C4-2B (cell line): ENCODE data around the gene PLA2R1.

Experiments
- H3K27ac ChIP-seq: fragments of 450-650 bp; 2 replicates; pipeline ENCODE4 v1.5.1; 2017
- ZFX ChIP-seq: fragments of 450-650 bp; IDR thresholded peaks from 2 replicates; pipeline ENCODE4 v1.6.1; 2017
- TF ChIP-seq, protein P1 (sequence below): fragments of 450-650 bp; conservative IDR thresholded peaks from 2 replicates; pipeline ENCODE4 v1.5.1; 2017; ENCODE audit warnings: mild to moderate bottlenecking

PLA2R1 gene

DNA sequence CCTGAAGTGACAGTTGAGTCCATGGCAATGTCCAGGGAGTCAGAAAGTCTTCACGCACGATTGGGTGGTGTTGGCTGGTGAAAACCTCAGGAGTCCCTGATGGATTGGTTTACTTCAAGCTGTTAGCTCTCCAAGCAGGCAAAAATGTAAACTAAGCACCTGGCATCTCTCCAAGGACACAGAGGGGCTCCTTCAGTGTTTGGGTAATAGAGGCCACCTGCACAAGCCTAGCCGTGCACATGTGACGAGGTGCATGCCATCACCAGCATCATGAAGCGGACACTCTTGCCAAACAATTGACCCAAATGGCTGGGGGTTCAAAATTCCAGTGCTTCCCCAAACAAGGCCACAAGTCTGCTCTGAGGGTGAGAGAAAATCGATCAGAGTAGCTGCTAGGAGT is 159.7 kb downstream of the PLA2R1 start:
- no peak for TF ChIP-seq ZFX
- TF ChIP-seq, protein P1, sequence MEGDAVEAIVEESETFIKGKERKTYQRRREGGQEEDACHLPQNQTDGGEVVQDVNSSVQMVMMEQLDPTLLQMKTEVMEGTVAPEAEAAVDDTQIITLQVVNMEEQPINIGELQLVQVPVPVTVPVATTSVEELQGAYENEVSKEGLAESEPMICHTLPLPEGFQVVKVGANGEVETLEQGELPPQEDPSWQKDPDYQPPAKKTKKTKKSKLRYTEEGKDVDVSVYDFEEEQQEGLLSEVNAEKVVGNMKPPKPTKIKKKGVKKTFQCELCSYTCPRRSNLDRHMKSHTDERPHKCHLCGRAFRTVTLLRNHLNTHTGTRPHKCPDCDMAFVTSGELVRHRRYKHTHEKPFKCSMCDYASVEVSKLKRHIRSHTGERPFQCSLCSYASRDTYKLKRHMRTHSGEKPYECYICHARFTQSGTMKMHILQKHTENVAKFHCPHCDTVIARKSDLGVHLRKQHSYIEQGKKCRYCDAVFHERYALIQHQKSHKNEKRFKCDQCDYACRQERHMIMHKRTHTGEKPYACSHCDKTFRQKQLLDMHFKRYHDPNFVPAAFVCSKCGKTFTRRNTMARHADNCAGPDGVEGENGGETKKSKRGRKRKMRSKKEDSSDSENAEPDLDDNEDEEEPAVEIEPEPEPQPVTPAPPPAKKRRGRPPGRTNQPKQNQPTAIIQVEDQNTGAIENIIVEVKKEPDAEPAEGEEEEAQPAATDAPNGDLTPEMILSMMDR = no peak
- no peak overlapping the region for H3K27ac ChIP-seq

DNA sequence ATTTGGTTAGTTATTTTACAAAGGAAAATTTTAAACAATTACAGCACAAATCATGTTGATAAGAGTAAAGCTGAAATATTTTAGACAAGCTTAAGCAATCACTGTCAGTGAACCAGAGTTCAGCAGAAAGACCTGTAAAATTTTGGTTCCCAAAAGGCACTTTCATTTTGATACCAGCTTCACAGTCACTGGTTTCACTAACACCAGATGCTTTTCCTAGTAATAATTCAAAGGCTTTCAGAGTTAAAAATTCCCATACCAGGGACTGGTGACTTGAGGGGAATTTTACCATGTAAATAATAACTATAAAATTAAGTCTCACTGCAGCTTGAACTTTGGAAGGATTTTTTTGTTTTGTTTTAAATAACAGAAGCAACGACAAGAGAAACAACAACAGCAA is 162.1 kb downstream of the PLA2R1 start:
- no peak for TF ChIP-seq ZFX
- TF ChIP-seq, protein P1 = no peak
- H3K27ac ChIP-seq = no peak overlapping the region

- TF ChIP-seq ZFX = no peak
- TF ChIP-seq, protein P1 = no peak
- H3K27ac ChIP-seq = no peak overlapping the region
These were observed 164.0 kb downstream of the PLA2R1 start for GRCh38 chr2:159898441-159898840.

DNA sequence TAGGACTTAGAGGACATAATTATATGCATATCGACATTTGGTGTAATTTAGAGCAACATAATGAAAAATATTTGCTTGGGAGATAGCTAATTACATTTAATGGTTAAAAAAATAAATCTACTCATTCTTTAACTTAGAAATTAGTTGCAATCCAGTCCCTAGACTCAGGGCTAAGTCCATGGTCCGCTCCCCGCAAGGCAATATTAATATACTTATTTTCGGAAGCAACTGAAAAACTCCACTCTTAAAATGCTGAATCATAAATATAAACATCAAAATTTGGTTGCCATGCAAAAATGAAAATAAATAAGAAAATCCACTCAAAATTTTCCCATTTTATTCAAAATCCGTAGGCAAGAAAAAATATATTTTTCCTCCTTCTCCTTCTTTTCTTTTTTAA is 164.7 kb downstream of the PLA2R1 start:
- H3K27ac ChIP-seq = no peak overlapping the region
- TF ChIP-seq, protein P1 = no peak
- TF ChIP-seq ZFX = no peak

- H3K27ac ChIP-seq = no peak overlapping the region
- TF ChIP-seq, protein P1 = no peak
- no peak for TF ChIP-seq ZFX
These were observed 165.3 kb downstream of the PLA2R1 start for GRCh38 chr2:159897081-159897480.

- no peak overlapping the region for H3K27ac ChIP-seq
- TF ChIP-seq, protein P1 = no peak
- no peak for TF ChIP-seq ZFX
These were observed 167.0 kb downstream of the PLA2R1 start for GRCh38 chr2:159895258-159896065.

- no peak overlapping the region for H3K27ac ChIP-seq
- TF ChIP-seq, protein P1 = no peak
- TF ChIP-seq ZFX = no peak
These were observed 168.1 kb downstream of the PLA2R1 start for GRCh38 chr2:159894145-159894838.
